ENCODE data around the gene ADCY6. TPM values are rescaled to one million over a fixed set of nuclear protein-coding genes. Genes with fewer than 3 reads are reported as not detected.

ADCY6 gene
- total RNA-seq, 1 experiment from 2014 or later, result 31.1 TPM

GRCh38 chr12:48789858-48790326, 1.0 kb upstream of the ADCY6 start:
- peak overlapping the region; percentile 49 for H3K4me2 ChIP-seq (ENCODE audit: insufficient read depth, insufficient read length, low read length)
- H3K27ac ChIP-seq (ENCODE audit: insufficient read length, low read depth, low read length), result no peak overlapping the region
- H3K79me2 ChIP-seq (ENCODE audit: insufficient read depth, low read length), result no peaks in the 10 kb centered on the region
- H3K27ac Mint-ChIP-seq, result peak overlapping the region; percentile 11 to 80 (median 44); a peak in 5 of 7 replicates
- H2AFZ ChIP-seq (ENCODE audit: low read length), result no peak overlapping the region
- H3K36me3 Mint-ChIP-seq (ENCODE audit: insufficient read depth in 1 of 3, low read depth in 3 of 3), result no peaks in the 10 kb centered on the region
- WGBS (ENCODE audit: extremely low coverage, insufficient read length, low lambda C conversion rate), result no CpG with 5 or more reads among the region's 4 CpGs
- H4K8ac ChIP-seq (replicated peaks; ENCODE audit: insufficient read length, low read depth, low read length), result no peak overlapping the region
- H2BK5ac ChIP-seq (ENCODE audit: insufficient read length, low read length), result no peak overlapping the region
- H3K4me1 Mint-ChIP-seq, result peaks cover 29 to 35% of the 10 kb centered on the region in 2 experiments
- no peak overlapping the region for H3K14ac ChIP-seq (ENCODE audit: insufficient read depth, low read length)
- peak overlapping the region; percentile 90 to 97 for H3K4me3 Mint-ChIP-seq
- TF ChIP-seq CTCF (conservative IDR thresholded peaks at IDR 0.05), result no peak
- peaks cover 6% of the 10 kb centered on the region for H3K23me2 ChIP-seq (ENCODE audit: insufficient read length, low read depth, low read length, poor library complexity, severe bottlenecking)
- H2BK120ac ChIP-seq (ENCODE audit: low read depth, low read length, poor library complexity, severe bottlenecking), result no peak overlapping the region
- H4K91ac ChIP-seq (ENCODE audit: insufficient read length, low read depth, low read length), result no peak overlapping the region
- H3K4ac ChIP-seq (ENCODE audit: low read depth, low read length), result no peak overlapping the region
- no peak overlapping the region for H2AK5ac ChIP-seq (ENCODE audit: insufficient read length, low read length)
- H4K20me1 ChIP-seq (ENCODE audit: control insufficient read depth, insufficient read depth, insufficient read length), result no peaks in the 10 kb centered on the region
- H3K9ac ChIP-seq (ENCODE audit: extremely low read depth, insufficient read length, low read length), result no peak overlapping the region
- H3K27me3 ChIP-seq (ENCODE audit: insufficient read depth, low read length), result no peaks in the 10 kb centered on the region; the same call in 1 of the 2 replicates
- peaks cover 7% of the 10 kb centered on the region for H3K27me3 Mint-ChIP-seq (ENCODE audit: low read depth)
- no peaks in the 10 kb centered on the region for H3K9me3 Mint-ChIP-seq
- H2BK12ac ChIP-seq (ENCODE audit: insufficient read length, low read depth, low read length), result no peak overlapping the region
- no peak overlapping the region for H2BK15ac ChIP-seq (ENCODE audit: low read depth, low read length)
- no peak overlapping the region for H3K18ac ChIP-seq (ENCODE audit: insufficient read length, low read depth, low read length)
- no peak overlapping the region for H4K5ac ChIP-seq (ENCODE audit: insufficient read length, low read depth, low read length)
- no peak overlapping the region for H2BK20ac ChIP-seq (ENCODE audit: low read depth, low read length, poor library complexity, severe bottlenecking)
- H3K4me1 ChIP-seq (ENCODE audit: insufficient read depth, low read length), result no peaks in the 10 kb centered on the region
- H3K56ac ChIP-seq (ENCODE audit: insufficient read length, low read depth, low read length), result no peak overlapping the region
- H3K23ac ChIP-seq (ENCODE audit: insufficient read length, low read depth, low read length), result no peak overlapping the region
- H3K9me3 ChIP-seq (ENCODE audit: control insufficient read depth, low read depth, low read length), result no peaks in the 10 kb centered on the region
- H3K79me1 ChIP-seq (ENCODE audit: insufficient read depth, low read depth, low read length, poor library complexity, severe bottlenecking), result no peaks in the 10 kb centered on the region
- DNase-seq, result no peak
- no peak overlapping the region for H3T11ph ChIP-seq (ENCODE audit: low read length)
